HepG2 (cell line): ENCODE measurements around the gene ASAP2. TPM values are rescaled to one million over a fixed set of nuclear protein-coding genes. Genes with fewer than 3 reads are reported as not detected.

Experiments
- ASH2L ChIP-seq: fragments of 300-600, 200-600 bp; sonication (generic); IDR thresholded peaks from 2 replicates; pipeline ENCODE4 v1.7.0; 2017; ENCODE audit warnings: low read depth, mild to moderate bottlenecking, moderate library complexity, mixed read lengths, low read length; ENCODE audit not compliant: insufficient read length
- CREB1 ChIP-seq, 2 experiments: fragments of 450-650 bp in 1 of 2; IDR thresholded peaks; 2 replicates each; pipeline ENCODE4 v1.6.1; 2016 to 2017; ENCODE audit warnings: control low read depth in 1 of 2, mild to moderate bottlenecking in 1 of 2, missing compliant biosample characterization in 1 of 2, missing genetic modification characterization in 1 of 2
- ELF1 ChIP-seq: sonication (generic); formaldehyde crosslinking; IDR thresholded peaks from 2 replicates; pipeline ENCODE4 v1.4.0; 2020; ENCODE audit warnings: missing genetic modification reagents
- ERF ChIP-seq: IDR thresholded peaks from 2 replicates; pipeline ENCODE4 v1.6.1; 2018; ENCODE audit warnings: missing biosample characterization, missing genetic modification reagents
- FOXJ3 ChIP-seq: sonication (generic); formaldehyde crosslinking; IDR thresholded peaks from 2 replicates; pipeline ENCODE4 v1.4.0; 2020; ENCODE audit warnings: missing genetic modification reagents, mild to moderate bottlenecking, borderline replicate concordance
- GLI4 ChIP-seq: sonication (generic); formaldehyde crosslinking; IDR thresholded peaks from 2 replicates; pipeline ENCODE4 v1.5.1; 2020; ENCODE audit warnings: missing genetic modification reagents, mild to moderate bottlenecking, moderate library complexity, borderline replicate concordance
- HDAC2 ChIP-seq: sonication (generic); formaldehyde crosslinking; IDR thresholded peaks from 2 replicates; pipeline ENCODE4 v1.4.0; 2020; ENCODE audit warnings: missing genetic modification reagents
- IRX3 ChIP-seq: sonication (generic); formaldehyde crosslinking; IDR thresholded peaks from 2 replicates; pipeline ENCODE4 v1.8.1; 2023; ENCODE audit warnings: mild to moderate bottlenecking, low read depth, missing genetic modification reagents, borderline replicate concordance
- KIAA2018 ChIP-seq: sonication (generic); formaldehyde crosslinking; IDR thresholded peaks from 2 replicates; pipeline ENCODE4 v1.5.0; 2020; ENCODE audit warnings: mild to moderate bottlenecking, missing genetic modification reagents, borderline replicate concordance
- MAZ ChIP-seq, 2 experiments: sonication (generic) in 1 of 2; formaldehyde crosslinking in 1 of 2; IDR thresholded peaks; 2 replicates each; pipeline versions ENCODE4 v1.5.0 to v1.6.1; 2012 to 2020; ENCODE audit warnings: low read depth in 2 of 2, mild to moderate bottlenecking in 2 of 2, borderline replicate concordance in 1 of 2, improper control_type of control experiment in 1 of 2, low read length in 1 of 2, missing genetic modification reagents in 1 of 2, moderate library complexity in 1 of 2
- NR2C2 ChIP-seq: sonication (generic); formaldehyde crosslinking; IDR thresholded peaks from 2 replicates; pipeline ENCODE4 v1.4.0; 2020; ENCODE audit warnings: missing genetic modification reagents, mild to moderate bottlenecking, moderate library complexity, borderline replicate concordance
- PHF21A ChIP-seq: sonication (generic); formaldehyde crosslinking; IDR thresholded peaks from 2 replicates; pipeline ENCODE4 v1.5.0; 2020; ENCODE audit warnings: mild to moderate bottlenecking, missing genetic modification reagents
- POLR2G ChIP-seq: fragments of 200-400 bp; formaldehyde crosslinking; IDR thresholded peaks from 2 replicates; pipeline ENCODE4 v1.6.1; 2018; ENCODE audit warnings: mild to moderate bottlenecking, low read depth, low read length, moderate library complexity
- RCOR2 ChIP-seq: IDR thresholded peaks from 2 replicates; pipeline ENCODE4 v1.6.1; 2016; ENCODE audit warnings: missing biosample characterization, missing genetic modification reagents
- RFX5 ChIP-seq: IDR thresholded peaks from 2 replicates; pipeline ENCODE4 v1.6.1; 2011; ENCODE audit warnings: low read depth, low read length, improper control_type of control experiment
- SP140L ChIP-seq: sonication (generic); formaldehyde crosslinking; IDR thresholded peaks from 2 replicates; pipeline ENCODE4 v1.4.0; 2020; ENCODE audit warnings: missing genetic modification reagents, borderline replicate concordance
- TFAP4 ChIP-seq: sonication (generic); IDR thresholded peaks from 2 replicates; pipeline ENCODE4 v1.6.1; 2016; ENCODE audit warnings: low read depth, borderline replicate concordance
- ZMYM3 ChIP-seq: sonication (generic); formaldehyde crosslinking; IDR thresholded peaks from 2 replicates; pipeline ENCODE4 v1.5.1; 2020; ENCODE audit warnings: mild to moderate bottlenecking, missing genetic modification reagents
- ZNF124 ChIP-seq: sonication (generic); formaldehyde crosslinking; IDR thresholded peaks from 2 replicates; pipeline ENCODE4 v1.4.0; 2020; ENCODE audit warnings: missing genetic modification reagents
- ZNF446 ChIP-seq: sonication (generic); formaldehyde crosslinking; IDR thresholded peaks from 2 replicates; pipeline ENCODE4 v1.5.0; 2020; ENCODE audit warnings: mild to moderate bottlenecking, missing genetic modification reagents
- ZNF572 ChIP-seq: sonication (generic); formaldehyde crosslinking; IDR thresholded peaks from 2 replicates; pipeline ENCODE4 v1.5.1; 2020; ENCODE audit warnings: mild to moderate bottlenecking, missing genetic modification reagents
- ZNF589 ChIP-seq: sonication (generic); formaldehyde crosslinking; conservative IDR thresholded peaks from 2 replicates; pipeline ENCODE4 v1.8.0; 2022; ENCODE audit warnings: mild to moderate bottlenecking, moderate library complexity, missing genetic modification reagents
- polyA plus RNA-seq, 8 experiments: library from polyadenylated mRNA; depleted of rRNA in 3 of 8; stranded (reverse) in 7 of 8; unstranded in 1 of 8; fragments of >200 nt; fragmentation: Illumina TruSeq in 4 of 8; extraction: Trizol in 4 of 8; gene quantifications; 2 replicates each; pipeline versions ENCODE4 v1.2.1 to v1.2.3, GENCODE V29; 2011 to 2016; ENCODE audit warnings: low read depth in 4 of 8, missing spikeins in 1 of 8, mixed read lengths in 1 of 8; ENCODE audit not compliant: insufficient read depth in 1 of 8
- total RNA-seq, 5 experiments: library from RNA; depleted of rRNA; stranded (reverse); fragments of >200 nt; fragmentation: Illumina TruSeq; extraction: Trizol; gene quantifications; 2 replicates each; pipeline ENCODE4 v1.2.3, GENCODE V29; 2016; ENCODE audit warnings: low read depth in 1 of 5

Gene ASAP2
- total and polyA plus RNA-seq, 2 of the 13 experiments (the other 11 are each of a cell fraction or from before 2014, with no cell fraction given) = 7.3 to 22.3 TPM

GRCh38 chr2:9210030-9210429 lies 3.4 kb downstream of the ASAP2 start (continued):
- TF ChIP-seq MAZ (IDR thresholded peaks at IDR 0.05; ENCODE audit: borderline replicate concordance, low read depth, low read length) (no peak), MAZ (CRISPR knock-in tag; IDR thresholded peaks at IDR 0.05; ENCODE audit: low read depth) (no peak), ZMYM3 (CRISPR knock-in tag) (no peak), ASH2L (peak; percentile 87), GLI4 (CRISPR knock-in tag) (no peak), ELF1 (CRISPR knock-in tag) (peak; percentile 30; the same call in 1 of the 2 replicates), HDAC2 (CRISPR knock-in tag) (peak; percentile 51; the same call in 1 of the 2 replicates), IRX3 (CRISPR knock-in tag) (no peak), TFAP4 (peak; percentile 70; the same call in 1 of the 2 replicates), POLR2G (no peak), ZNF572 (no peak), SP140L (CRISPR knock-in tag) (no peak), NR2C2 (CRISPR knock-in tag) (peak; percentile 44; the same call in 1 of the 2 replicates), KIAA2018 (CRISPR knock-in tag) (no peak), ZNF124 (CRISPR knock-in tag) (no peak), FOXJ3 (CRISPR knock-in tag) (no peak; the same call in 1 of the 2 replicates), ERF (CRISPR knock-in tag) (0 out of 2 replicates have a peak, but pooled peaks have one; percentile 17), ZNF589 (CRISPR knock-in tag) (no peak), CREB1 (IDR thresholded peaks at IDR 0.05) (no peak), CREB1 (CRISPR knock-in tag; IDR thresholded peaks at IDR 0.05) (peak; percentile 35; the same call in 1 of the 2 replicates), RCOR2 (no peak), RFX5 (no peak), PHF21A (CRISPR knock-in tag) (peak; percentile 49; the same call in 1 of the 2 replicates), ZNF446 (CRISPR knock-in tag) (no peak)
